GM11168 (cell line): ENCODE results near the gene ZBTB17.
"Not testable (repeated sequence)": the region's sequence is repeated elsewhere in the genome, so short reads cannot be mapped to it uniquely, and the experiment has no call there.

Experiments used
- in situ Hi-C: fragments of 300-500 bp; cut with MboI; formaldehyde crosslinking; loops from one replicate; pipeline ENCODE4 v1.12.0; 2022; ENCODE audit warnings: low sequenced_read_pairs; ENCODE audit not compliant: unreplicated experiment

The ZBTB17 gene

DNA sequence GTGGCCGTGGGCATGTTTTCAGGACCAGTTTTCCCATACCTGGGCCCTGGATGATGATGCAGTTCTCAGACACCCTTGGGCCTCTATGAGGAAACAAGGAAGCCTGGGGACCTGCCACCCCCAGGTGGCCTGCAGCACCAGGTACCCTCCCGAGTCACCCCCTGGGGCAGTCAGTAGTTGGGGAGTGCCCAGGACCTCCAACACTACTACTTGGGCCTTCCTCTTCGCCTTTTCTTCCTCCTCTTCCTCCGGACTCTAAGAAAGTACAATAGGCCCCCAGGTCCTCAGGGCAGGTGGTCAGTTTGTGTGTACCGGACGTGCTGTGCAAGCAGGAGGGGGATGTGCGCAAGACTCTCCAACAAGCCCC is 16.3 kb upstream of the ZBTB17 start:
- in situ Hi-C loops: loop anchor here (10.0 kb wide), 1 partner anchor 177 kb away; no protein-coding TSS in a partner anchor

DNA sequence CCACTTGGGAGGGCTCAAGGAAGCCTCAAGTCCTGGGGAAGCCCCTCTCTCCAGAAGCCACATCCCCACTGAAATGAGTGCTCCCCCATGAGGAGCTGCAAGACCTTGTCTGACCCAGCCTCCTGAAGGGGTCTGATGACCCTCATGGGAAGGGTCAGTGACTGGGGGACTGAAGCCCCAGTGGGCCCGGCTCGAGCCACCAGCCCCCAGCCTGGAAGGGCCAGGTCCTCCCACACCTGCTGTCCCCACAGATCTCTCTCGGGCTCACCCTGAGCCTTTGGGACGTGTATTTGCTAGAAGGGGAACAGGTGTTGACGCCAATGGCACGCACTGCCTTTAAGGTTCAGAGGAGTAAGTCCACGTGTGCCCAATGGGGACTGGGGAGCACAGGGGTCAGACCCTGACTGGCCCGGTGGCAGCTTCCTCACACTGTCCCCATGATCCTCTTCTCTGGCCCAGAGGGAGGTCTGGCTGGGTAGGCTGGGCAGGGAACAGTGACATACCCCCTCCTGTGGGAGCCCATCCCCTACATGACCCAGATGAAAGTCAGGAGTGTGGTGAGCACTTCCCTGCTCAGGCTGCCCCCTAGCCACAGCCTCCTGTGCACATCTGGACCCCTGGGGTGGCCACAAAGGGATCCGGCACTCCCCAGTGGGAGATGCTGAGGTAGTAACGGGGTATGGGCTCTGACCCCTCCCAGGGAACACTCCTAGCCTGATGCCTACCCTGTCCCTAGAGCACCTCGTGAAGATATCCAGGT is 15.7 kb upstream of the ZBTB17 start:
- in situ Hi-C loops: loop anchor here (10.0 kb wide), 1 partner anchor 177 kb away; no protein-coding TSS in a partner anchor

DNA sequence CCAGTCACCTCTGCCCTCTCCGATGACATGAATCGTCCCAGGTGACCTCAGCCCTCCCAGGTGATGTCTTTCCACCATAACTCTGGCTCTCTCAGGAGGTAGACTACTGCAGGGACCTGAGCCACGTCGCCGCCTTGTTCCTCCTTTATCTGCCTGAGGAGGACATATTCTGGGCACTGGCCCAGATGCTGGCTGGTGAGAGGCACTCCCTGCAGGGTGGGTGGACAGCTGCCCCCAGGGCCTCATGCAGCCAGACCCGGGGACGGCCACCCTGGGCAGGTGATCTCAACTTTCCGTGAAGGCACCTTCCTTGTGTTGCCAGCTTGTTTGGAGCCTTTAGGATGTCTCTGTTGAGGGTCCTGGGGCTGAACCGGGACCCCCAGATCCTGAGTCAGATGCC is 13.9 kb upstream of the ZBTB17 start:
- in situ Hi-C loops: loop anchor here (10.0 kb wide), 1 partner anchor 175 kb away; no protein-coding TSS in a partner anchor

DNA sequence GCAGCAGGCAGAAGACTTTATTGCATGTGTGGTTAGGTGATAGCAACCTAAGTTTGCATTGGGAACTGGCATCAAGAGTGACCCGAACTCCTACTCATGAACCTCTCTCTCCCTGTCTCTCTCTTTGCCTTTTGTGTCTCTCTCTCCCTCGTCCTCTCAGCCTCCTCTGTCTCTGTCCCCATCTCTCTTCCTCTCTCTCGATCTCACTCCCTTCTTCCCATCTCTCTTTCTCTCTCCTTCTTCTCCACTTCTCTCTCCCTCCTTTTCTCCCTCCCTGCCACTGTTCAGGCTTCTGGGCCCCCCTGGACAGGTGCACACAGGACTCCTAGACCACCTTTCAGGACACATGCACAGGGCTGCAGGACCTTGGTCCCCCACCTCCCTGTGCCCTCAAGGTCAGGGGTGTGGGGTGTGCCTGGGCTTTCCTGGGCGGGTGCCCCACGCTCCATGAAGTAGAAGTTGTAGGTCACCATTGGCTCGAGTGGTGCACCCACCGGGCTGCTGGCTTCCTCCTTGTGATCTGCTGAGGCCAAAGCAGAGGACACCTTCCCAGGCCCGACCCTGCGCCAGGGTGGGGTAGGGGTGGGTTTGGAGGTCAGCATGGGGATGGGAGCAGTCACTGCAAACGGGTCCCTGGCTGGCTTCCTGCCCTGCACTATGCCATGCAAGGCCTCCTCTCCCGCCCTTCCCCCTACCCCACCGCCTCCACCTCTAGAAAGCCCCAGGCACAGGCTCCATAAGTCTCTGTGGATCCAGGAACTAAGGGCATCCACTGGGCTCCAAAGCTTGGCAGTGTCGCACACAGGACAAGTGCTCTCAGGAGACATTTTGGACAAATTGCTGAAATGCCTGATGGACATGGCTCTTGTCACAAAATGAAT is 13.2 kb upstream of the ZBTB17 start:
- in situ Hi-C loops: no loop called here

DNA sequence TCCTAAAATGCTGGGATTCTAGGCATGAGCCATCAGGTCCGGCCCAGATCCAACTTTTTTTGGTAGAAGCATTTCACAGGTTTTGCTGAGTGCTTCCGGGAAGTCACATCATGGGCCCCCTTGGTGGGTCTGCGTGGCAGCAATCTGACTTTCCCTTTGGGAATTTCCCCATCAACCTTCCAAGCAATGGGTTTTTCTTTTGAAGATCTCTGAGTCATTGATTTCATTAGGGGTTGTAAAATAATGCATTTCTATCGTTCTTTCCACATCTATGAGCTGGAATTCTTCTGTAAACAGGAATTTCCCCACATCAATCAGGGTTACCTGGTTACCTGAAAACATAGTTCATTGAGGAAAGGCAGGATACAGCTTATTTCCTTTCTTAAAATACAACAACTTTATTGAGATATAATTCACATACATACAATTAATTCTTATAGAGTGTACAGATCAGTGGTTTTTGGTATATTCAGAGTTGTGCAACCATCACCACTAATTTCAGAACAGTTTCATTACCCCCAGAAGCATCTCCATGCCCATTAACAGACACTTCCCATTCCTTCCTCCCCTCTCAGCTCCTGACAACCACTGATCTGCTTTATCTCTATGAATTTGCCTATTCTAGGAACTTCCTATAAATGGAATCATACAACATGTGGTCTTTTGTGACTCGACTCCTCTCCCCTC is 9.9 kb upstream of the ZBTB17 start:
- in situ Hi-C loops: no loop called here

DNA sequence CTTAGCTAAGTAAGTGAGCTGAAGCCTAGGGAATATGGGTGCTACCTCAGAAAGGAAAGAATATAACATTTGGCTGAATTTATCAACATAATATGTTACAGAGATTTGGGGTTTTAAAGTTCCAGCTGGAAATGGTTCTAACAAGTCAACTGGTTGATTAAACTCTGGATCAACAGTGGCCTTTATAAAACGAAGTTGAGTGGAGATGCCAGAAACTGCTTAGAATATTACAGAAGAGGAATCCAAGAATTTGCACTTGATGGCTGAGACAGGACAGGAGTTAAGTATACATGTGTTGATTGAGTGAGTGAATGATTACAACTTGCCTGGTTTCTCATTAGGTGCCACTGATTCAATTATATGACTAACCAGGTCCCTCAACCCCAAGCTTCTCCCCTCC is 7.4 kb upstream of the ZBTB17 start:
- in situ Hi-C loops: no loop called here

DNA sequence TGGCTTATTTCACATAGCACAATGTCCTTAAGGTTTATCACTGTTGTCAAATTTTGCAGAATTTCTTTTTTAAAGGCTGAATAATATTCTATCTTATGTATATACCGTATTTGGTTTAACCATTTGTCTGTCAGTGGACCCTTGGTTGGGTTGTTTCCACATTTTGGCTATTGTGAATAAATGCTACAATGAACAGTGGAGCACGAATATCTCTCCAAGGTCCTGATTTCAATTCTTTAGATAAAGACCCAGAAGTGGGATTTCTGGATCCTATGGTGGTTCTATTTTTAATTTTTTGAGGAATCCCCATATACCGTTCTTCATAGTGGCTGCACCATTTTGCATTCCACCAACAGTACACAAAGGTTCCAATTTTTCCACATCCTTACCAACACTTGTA is 5.8 kb upstream of the ZBTB17 start:
- in situ Hi-C loops: no loop called here

DNA sequence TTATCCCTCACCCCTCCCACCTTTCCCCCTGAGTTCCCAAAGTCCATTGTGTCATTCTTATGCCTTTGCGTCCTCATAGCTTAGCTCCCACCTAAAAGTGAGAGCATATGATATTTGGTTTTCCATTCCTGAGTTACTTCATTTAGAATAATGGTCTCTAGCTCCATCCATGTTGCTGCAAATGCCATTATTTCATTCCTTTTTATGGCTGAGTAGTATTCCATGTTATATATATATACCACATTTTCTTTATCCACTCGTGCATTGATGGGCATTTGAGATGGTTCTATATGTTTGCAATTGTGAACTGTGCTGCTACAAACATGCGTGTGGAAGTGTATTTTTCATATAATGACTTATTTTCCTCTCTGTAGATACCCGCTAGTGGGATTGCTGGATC is 2.0 kb upstream of the ZBTB17 start:
- in situ Hi-C loops: not testable (repeated sequence)

DNA sequence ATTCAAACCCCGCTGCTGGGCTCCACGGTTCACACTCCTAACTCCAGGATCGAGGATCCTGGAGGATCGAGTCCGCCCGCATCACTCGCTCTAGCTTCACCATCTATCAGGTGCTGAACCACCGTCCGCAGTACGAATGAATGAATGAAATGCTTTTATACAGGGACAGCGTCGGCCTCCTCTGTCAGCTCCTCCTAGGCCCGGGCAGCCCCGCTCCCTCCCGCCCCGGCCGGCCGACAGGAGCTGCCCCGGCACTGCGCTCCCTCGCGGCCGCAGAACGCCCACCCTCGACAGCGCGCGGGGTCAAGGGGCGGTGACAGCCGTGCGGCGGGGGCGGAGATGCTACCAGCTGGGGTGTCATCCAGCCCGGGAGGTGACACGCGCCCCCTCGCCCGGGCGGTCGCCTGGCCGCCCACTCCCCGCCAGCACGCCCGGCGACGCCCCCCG is 520 bp downstream of the ZBTB17 start:
- in situ Hi-C loops: no loop called here

DNA sequence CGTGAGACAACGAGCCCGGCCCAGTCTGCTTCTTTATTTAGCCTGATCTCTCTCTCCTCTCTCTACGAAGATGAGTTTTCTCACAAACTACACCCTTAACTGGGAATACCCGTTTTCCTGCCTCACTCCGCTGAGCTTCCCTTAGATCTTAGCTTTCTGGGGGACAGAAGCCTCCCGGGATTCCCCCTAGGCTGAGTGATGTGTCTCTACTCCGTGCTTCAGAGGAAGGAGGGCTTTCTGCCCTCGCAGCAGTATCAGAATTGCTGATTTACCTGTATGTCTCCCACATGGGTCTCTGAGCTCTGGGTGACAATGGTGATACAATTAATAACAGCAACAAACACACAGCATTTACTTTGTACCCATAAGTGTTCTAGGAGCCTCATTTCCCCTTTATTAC is 1.0 kb downstream of the ZBTB17 start:
- in situ Hi-C loops: no loop called here

DNA sequence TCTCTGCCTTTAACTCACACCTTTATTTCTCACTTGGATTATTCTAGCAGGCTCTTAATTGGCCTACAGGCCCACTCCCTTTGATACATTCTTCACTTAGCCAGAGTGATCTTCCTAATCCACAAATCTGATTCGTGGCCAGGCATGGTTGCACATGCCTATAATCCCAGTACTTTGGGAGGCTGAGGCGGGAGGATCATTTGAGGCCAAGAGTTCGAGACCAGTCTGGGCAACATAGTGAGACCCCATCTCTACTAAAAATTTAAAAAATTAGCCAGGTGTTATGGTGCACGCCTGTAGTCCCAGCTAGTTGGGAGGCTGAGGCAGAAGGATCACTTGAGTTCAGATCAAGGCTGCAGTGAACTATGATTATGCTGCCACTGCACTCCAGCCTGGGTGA is 2.1 kb downstream of the ZBTB17 start:
- in situ Hi-C loops: no loop called here

DNA sequence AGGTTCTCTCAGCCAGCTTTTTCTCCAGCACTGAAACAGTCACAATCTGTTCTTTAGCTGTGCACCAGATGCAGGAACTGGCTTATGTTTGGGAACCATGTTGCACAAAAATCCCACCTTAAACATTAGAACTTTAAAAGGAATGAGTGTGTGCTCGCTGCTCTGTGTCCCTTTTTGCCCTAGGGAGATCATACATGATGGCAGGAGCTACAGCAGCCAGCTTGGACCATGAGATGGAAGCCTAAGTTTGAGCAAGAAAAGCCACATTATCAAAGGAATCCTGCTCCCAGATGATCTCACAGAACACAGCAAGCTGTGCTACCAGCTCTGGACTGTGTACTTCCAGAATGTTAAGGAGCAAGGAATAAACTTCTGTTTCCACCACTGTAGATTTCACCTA is 3.5 kb downstream of the ZBTB17 start:
- in situ Hi-C loops: no loop called here

DNA sequence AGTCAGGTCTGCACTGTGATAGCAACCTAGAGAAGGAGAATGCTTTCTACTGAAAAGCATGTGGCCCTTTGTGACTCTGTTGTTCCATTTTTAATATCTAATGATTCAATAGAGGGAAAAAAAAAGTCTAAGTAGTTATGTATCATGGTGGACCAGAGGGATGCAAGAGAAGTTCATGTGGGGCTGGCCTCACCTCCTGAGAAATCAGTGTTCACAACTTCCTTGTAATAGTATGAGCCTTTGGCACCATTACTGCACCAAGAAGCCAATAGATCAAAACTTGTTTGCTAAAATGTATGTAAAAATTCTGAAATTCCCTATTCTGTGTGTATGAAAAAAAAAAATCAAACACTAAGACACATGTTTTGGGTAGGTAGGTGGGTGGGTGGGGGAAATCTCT is 5.0 kb downstream of the ZBTB17 start:
- in situ Hi-C loops: no loop called here

DNA sequence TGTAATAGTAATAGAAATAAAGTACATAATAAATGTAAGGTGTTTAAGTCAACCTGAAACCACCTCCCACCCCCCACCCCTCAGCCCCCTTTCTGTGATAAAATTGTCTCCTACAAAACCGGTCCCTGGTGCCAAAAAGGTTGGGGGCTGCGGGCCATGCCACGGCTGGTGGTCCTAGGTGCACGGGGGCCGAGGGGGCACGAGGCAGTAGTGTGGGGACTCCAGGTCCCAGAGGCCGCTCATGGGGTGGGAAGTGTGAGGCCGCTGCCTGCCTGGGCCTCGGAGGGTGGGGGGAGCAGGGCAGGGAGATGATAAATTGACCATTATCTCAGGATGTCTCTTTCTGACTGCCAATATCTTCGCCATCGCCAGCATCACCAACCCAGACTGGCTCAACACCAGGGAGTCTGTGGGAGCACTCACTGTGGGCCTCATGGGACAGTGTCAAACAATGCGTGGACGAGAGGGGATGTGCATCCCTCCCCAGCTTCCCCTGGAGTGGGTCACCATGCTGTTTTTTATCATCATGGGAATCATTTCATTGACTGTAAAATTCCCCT is 6.5 kb downstream of the ZBTB17 start:
- in situ Hi-C loops: no loop called here

DNA sequence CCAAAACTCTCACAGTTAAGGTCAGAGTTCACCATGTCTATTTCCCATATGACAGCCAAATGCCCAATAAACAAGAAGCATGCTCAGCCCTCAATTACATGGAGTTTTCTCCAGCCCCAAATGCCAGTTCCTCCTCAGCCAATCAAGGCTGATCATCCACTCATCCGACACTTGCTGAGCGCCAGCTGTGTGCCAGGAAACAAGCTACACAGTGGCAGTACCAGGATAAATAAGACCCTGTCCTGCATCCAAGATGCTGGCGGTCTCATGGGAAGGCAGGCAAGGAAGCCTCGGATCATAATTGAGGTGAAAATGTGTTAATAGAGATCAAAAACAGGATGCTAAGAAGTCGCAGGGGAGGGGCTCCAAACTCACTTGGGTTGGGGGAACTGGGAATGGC is 7.7 kb downstream of the ZBTB17 start:
- in situ Hi-C loops: no loop called here

DNA sequence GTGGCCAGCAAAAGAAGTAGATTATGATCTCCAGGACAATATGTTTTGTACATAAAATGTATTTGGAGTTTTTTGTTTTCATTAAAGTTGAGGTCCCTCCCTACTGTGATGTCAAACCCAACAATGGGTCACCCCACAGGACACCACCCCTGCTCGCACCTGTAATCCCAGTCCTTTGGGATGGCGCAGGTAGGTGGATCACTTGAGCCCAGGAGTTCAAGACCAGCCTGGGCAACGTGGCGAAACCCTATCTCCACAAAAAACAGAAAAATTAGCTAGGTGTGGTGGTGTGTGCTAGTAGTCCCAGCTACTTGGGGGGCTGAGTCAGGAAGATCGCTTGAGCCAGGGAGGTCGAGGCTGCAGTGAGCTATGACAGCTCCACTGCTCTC is 9.0 kb downstream of the ZBTB17 start:
- in situ Hi-C loops: no loop called here

DNA sequence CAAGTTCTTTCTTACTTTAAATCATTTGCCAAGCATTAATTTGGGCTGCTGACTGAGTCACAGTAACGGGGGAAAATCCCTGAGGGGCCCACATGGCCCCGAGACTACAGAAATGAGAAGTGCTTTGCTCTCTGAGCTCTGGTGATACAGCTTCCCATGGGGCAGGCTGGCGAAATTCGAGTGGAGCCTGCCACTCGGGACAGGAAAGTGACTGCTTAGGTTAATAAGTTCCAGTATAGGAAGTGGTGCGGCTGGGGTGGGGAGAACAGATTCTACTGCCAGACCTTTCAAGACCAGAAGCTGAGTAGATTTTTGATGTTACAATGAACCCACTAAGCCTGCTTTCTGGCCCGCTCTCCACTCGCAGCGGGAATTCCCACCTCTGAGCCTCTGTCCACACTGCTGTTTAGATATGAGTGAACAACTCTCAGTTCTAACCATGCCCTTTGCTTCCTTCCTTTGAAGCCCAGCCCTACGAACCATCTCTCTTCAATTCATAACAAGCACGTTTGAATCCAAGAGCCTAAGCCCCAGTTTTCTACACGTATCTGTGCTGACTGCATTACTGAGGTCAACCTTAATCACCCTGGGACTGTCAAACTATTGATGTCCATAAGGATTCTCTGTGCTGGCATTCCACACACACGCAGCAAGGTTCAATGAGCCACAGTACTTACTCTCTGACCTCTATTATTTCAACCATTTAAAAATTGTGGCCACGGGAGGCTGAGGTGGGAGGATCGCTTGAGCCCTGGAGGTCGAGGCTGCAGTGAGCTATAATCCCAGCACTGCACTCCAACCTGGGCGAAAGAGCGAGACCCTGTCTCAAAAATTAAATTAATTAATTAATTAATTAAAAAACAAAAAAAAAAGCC is 9.6 kb downstream of the ZBTB17 start:
- in situ Hi-C loops: no loop called here

DNA sequence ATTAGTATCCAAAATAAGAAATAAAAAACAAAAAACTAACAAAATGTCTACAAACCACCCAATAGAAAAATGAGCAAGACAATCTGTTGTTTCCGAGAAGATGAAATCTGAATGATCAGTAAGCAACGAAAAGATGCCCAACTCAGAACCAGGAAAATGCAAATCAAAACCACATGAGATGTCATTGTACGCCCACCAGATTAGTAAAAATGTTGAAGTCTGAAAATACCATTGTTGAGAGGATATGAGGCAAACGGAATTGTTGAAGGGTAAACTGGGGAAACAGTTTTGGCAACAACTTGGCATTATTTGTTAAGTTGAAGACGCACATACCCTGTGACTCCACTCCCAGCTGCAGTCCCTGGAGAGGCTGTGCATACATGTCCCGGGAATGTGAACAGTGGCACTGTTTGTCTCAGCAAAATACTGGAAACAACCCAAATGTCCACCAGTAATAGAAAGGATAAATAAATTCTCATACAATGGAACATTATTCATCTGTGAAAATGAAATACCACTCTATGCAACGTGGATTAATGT is 10.6 kb downstream of the ZBTB17 start:
- in situ Hi-C loops: no loop called here

DNA sequence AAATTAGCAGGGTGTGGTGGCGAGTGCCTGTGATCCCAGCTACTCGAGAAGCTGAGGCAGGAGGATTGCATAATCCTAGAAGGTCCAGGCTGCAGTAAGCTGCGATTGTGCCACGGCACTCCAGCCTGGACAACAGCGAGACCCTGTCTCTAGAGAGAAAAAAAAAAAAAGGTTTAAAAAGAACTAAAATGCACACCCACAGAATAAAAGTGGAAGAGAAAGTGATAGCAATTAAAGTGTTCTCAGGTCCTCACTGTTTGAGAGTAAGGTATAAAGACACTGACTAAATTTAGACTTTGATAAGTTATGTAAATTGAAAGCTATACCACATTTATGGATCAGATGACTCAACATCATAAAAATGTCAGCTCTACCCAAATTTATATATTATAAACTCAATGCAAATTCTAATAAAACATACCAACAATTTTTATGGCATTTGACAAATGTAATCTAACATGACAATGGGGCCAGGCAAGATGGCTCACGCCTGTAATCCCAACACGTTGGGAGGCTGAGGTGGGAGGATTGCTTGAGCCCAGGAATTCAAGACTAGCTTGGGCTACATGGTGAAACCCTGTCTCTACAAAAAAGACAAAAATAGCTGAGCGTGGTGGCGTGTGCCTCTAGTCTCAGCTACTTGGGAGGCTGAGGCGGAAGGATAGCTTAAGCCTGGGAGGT is 11.8 kb downstream of the ZBTB17 start:
- in situ Hi-C loops: no loop called here
